Smooth muscle cell (in vitro differentiated cells): ENCODE data around the gene TMEM31. TPM values are rescaled to one million over a fixed set of nuclear protein-coding genes. Genes with fewer than 3 reads are reported as not detected.

Experiments used
- DNase-seq: peaks from one replicate; lab custom pipeline; 2025; ENCODE audit not compliant: unreplicated experiment; lab: John Stamatoyannopoulos, UW
- H2AFZ ChIP-seq: fragments of 200-600 bp; sonication (generic); 2 replicates; pipeline ENCODE4 v1.6.0; 2016; ENCODE audit warnings: antibody characterized with exemption, low read depth, mild to moderate bottlenecking
- H3F3A ChIP-seq: fragments of 200-600 bp; sonication (generic); 2 replicates; pipeline ENCODE4 v1.6.0; 2017; ENCODE audit warnings: antibody characterized with exemption, low read depth
- H3K27ac ChIP-seq: fragments of 200-600 bp; sonication (generic); 2 replicates; pipeline ENCODE4 v1.5.1; 2016; ENCODE audit warnings: low read depth, mild to moderate bottlenecking
- H3K27me3 ChIP-seq: fragments of 200-600 bp; sonication (generic); 2 replicates; pipeline ENCODE4 v1.6.1; 2016; ENCODE audit warnings: low read depth, mild to moderate bottlenecking
- H3K36me3 ChIP-seq: fragments of 200-600 bp; sonication (generic); 2 replicates; pipeline ENCODE4 v1.5.1; 2016; ENCODE audit warnings: low read depth
- H3K4me1 ChIP-seq: fragments of 200-600 bp; sonication (generic); 2 replicates; pipeline ENCODE4 v1.5.1; 2016; ENCODE audit warnings: low read depth
- H3K4me2 ChIP-seq: fragments of 200-600 bp; sonication (generic); 2 replicates; pipeline ENCODE4 v1.6.0; 2016; ENCODE audit warnings: mild to moderate bottlenecking
- H3K4me3 ChIP-seq: fragments of 200-600 bp; sonication (generic); 2 replicates; pipeline ENCODE4 v1.5.1; 2016; ENCODE audit warnings: mild to moderate bottlenecking
- H3K79me2 ChIP-seq: fragments of 200-600 bp; sonication (generic); 2 replicates; pipeline ENCODE4 v1.6.0; 2016; ENCODE audit warnings: low read depth, mild to moderate bottlenecking
- H3K9ac ChIP-seq: fragments of 200-600 bp; sonication (generic); 2 replicates; pipeline ENCODE4 v1.6.0; 2016; ENCODE audit warnings: low read depth
- H3K9me3 ChIP-seq: fragments of 200-600 bp; sonication (generic); replicated peaks from 2 replicates; pipeline ENCODE4 v1.5.1; 2016; ENCODE audit warnings: low read depth
- H4K20me1 ChIP-seq: fragments of 200-600 bp; sonication (generic); 2 replicates; pipeline ENCODE4 v1.6.0; 2016; ENCODE audit warnings: low read depth
- CTCF ChIP-seq: fragments of 200-600 bp; sonication (generic); IDR thresholded peaks from 2 replicates; pipeline ENCODE4 v1.5.1; 2017; ENCODE audit warnings: borderline replicate concordance, mild to moderate bottlenecking, antibody characterized with exemption; ENCODE audit not compliant: insufficient read depth, poor library complexity, severe bottlenecking
- WGBS: methylation state at CpG from one replicate; pipeline ENCODE4 v1.1.7; 2016; ENCODE audit warnings: low lambda C conversion rate; 5-methylcytosine and 5-hydroxymethylcytosine counted together
- polyA plus RNA-seq: library from polyadenylated mRNA; unstranded; fragments of >200 nt; fragmentation: Nextera tagmentation; extraction: Ambion mirVana; gene quantifications from 2 replicates; pipeline ENCODE4 v1.2.1, GENCODE V29; 2016
- total RNA-seq: library from RNA; depleted of rRNA; stranded (reverse); fragments of >200 nt; gene quantifications from 2 replicates; pipeline ENCODE4 v1.2.3, GENCODE V29; 2014

Gene TMEM31
- total and polyA plus RNA-seq, 2 experiments from 2014 or later = 0.75 TPM; not detected in 1

- Histone ChIP-seq H4K20me1 (no peaks in the 10 kb centered on the region), H3K27me3 (peaks cover 21% of the 10 kb centered on the region), H2AFZ (no peak overlapping the region), H3K4me2 (no peak overlapping the region), H3K9me3 (no peaks in the 10 kb centered on the region), H3K4me3 (no peak overlapping the region), H3F3A (no peaks in the 10 kb centered on the region), H3K4me1 (peaks cover 22% of the 10 kb centered on the region), H3K79me2 (no peaks in the 10 kb centered on the region), H3K27ac (peak overlapping the region; percentile 41), H3K9ac (no peak overlapping the region), H3K36me3 (no peaks in the 10 kb centered on the region)
- WGBS = 44% methylated on average over 8 of the region's 8 CpGs
- no peak for TF ChIP-seq CTCF
- DNase-seq = no peak
Measured at GRCh38 chrX:103730796-103731493, 20.2 kb downstream of the TMEM31 start.

GRCh38 chrX:103733017-103733416 lies 22.3 kb downstream of the TMEM31 start:
- Histone ChIP-seq H3K4me2 (no peak overlapping the region), H3K27ac (no peak overlapping the region), H3F3A (no peaks in the 10 kb centered on the region), H3K4me3 (no peak overlapping the region), H3K27me3 (peaks cover 20% of the 10 kb centered on the region), H3K4me1 (peaks cover 25% of the 10 kb centered on the region), H4K20me1 (no peaks in the 10 kb centered on the region), H3K9ac (no peak overlapping the region), H2AFZ (no peak overlapping the region), H3K36me3 (no peaks in the 10 kb centered on the region), H3K79me2 (no peaks in the 10 kb centered on the region), H3K9me3 (no peaks in the 10 kb centered on the region)
- WGBS = 64% methylated on average over 1 of the region's 1 CpG
- TF ChIP-seq CTCF = no peak
- DNase-seq = no peak

GRCh38 chrX:103734125-103734760 lies 23.5 kb downstream of the TMEM31 start:
- H3K27ac ChIP-seq = no peak overlapping the region
- no peak overlapping the region for H3K4me3 ChIP-seq
- H3K9ac ChIP-seq = no peak overlapping the region
- H2AFZ ChIP-seq = no peak overlapping the region
- no peaks in the 10 kb centered on the region for H3K79me2 ChIP-seq
- H3K36me3 ChIP-seq = no peaks in the 10 kb centered on the region
- DNase-seq = no peak
- peaks cover 7% of the 10 kb centered on the region for H3K27me3 ChIP-seq
- no peaks in the 10 kb centered on the region for H4K20me1 ChIP-seq
- H3K4me2 ChIP-seq = no peak overlapping the region
- H3F3A ChIP-seq = no peaks in the 10 kb centered on the region
- H3K4me1 ChIP-seq = peaks cover 18% of the 10 kb centered on the region
- H3K9me3 ChIP-seq = no peaks in the 10 kb centered on the region
- TF ChIP-seq CTCF = no peak
- 44% methylated on average over 4 of the region's 4 CpGs for WGBS

GRCh38 chrX:103737696-103738095 lies 27.0 kb downstream of the TMEM31 start:
- DNase-seq = no peak
- Histone ChIP-seq H3K79me2 (no peaks in the 10 kb centered on the region), H4K20me1 (no peaks in the 10 kb centered on the region), H3K4me2 (no peak overlapping the region), H3K4me3 (no peak overlapping the region), H3K36me3 (no peaks in the 10 kb centered on the region), H3K9me3 (no peaks in the 10 kb centered on the region), H3F3A (no peaks in the 10 kb centered on the region), H3K27ac (no peak overlapping the region), H2AFZ (no peak overlapping the region), H3K9ac (no peak overlapping the region), H3K27me3 (no peaks in the 10 kb centered on the region), H3K4me1 (peaks cover 13% of the 10 kb centered on the region)
- TF ChIP-seq CTCF = no peak
